ENCODE data around the gene S100A14.
"Not testable (repeated sequence)": the region's sequence is repeated elsewhere in the genome, so short reads cannot be mapped to it uniquely, and the experiment has no call there.

The S100A14 gene

GRCh38 chr1:153643816-153644215 is 27.7 kb upstream of the S100A14 start:
- H3K27me3 ChIP-seq (ENCODE audit: insufficient read depth, low read depth, severe bottlenecking), result no peaks in the 10 kb centered on the region
- TF ChIP-seq CTCF (IDR thresholded peaks at IDR 0.05; ENCODE audit: low read depth, low read length), result no peak
- H3K27ac ChIP-seq, result no peak overlapping the region
- H3K36me3 ChIP-seq, result peaks cover 89% of the 10 kb centered on the region
- DNase-seq, result no peak
- no peak overlapping the region for H3K4me3 ChIP-seq (ENCODE audit: low read depth, low read length)
- H3K9me3 ChIP-seq (ENCODE audit: severe bottlenecking), result peaks cover 2% of the 10 kb centered on the region

GRCh38 chr1:153643100-153643499 is 27.0 kb upstream of the S100A14 start:
- no peak for DNase-seq
- peaks cover 96% of the 10 kb centered on the region for H3K36me3 ChIP-seq

GRCh38 chr1:153642161-153642560 is 26.0 kb upstream of the S100A14 start:
- no peak for TF ChIP-seq CTCF (IDR thresholded peaks at IDR 0.05; ENCODE audit: low read depth, low read length)
- Histone ChIP-seq H3K9me3 (ENCODE audit: severe bottlenecking) (no peaks in the 10 kb centered on the region), H3K27me3 (ENCODE audit: insufficient read depth, low read depth, severe bottlenecking) (no peaks in the 10 kb centered on the region), H3K27ac (no peak overlapping the region), H3K36me3 (peaks cover 100% of the 10 kb centered on the region), H3K4me3 (ENCODE audit: low read depth, low read length) (no peak overlapping the region)
- DNase-seq, result no peak

More at GRCh38 chr1:153643100-153643499, 27.0 kb upstream of the S100A14 start:
- TF ChIP-seq CTCF (IDR thresholded peaks at IDR 0.05; ENCODE audit: low read depth, low read length), result no peak
- no peaks in the 10 kb centered on the region for H3K9me3 ChIP-seq (ENCODE audit: severe bottlenecking)
- no peak overlapping the region for H3K27ac ChIP-seq
- H3K27me3 ChIP-seq (ENCODE audit: insufficient read depth, low read depth, severe bottlenecking), result no peaks in the 10 kb centered on the region
- no peak overlapping the region for H3K4me3 ChIP-seq (ENCODE audit: low read depth, low read length)

GRCh38 chr1:153640861-153641260 is 24.7 kb upstream of the S100A14 start:
- Histone ChIP-seq H3K9me3 (ENCODE audit: severe bottlenecking) (no peaks in the 10 kb centered on the region), H3K4me3 (ENCODE audit: low read depth, low read length) (no peak overlapping the region), H3K27ac (no peak overlapping the region), H3K27me3 (ENCODE audit: insufficient read depth, low read depth, severe bottlenecking) (no peaks in the 10 kb centered on the region), H3K36me3 (peaks cover 100% of the 10 kb centered on the region)
- no peak for DNase-seq
- TF ChIP-seq CTCF (IDR thresholded peaks at IDR 0.05; ENCODE audit: low read depth, low read length), result no peak

GRCh38 chr1:153640213-153640612 is 24.1 kb upstream of the S100A14 start:
- H3K27ac ChIP-seq; DNase-seq; H3K27me3 ChIP-seq (ENCODE audit: insufficient read depth, low read depth, severe bottlenecking); H3K9me3 ChIP-seq (ENCODE audit: severe bottlenecking); H3K4me3 ChIP-seq (ENCODE audit: low read depth, low read length): not testable (repeated sequence)
- peaks cover 100% of the 10 kb centered on the region for H3K36me3 ChIP-seq

- Histone ChIP-seq H3K4me3 (ENCODE audit: low read depth, low read length) (no peak overlapping the region), H3K36me3 (peaks cover 96% of the 10 kb centered on the region), H3K27ac (peak overlapping the region; percentile 99), H3K9me3 (ENCODE audit: severe bottlenecking) (no peaks in the 10 kb centered on the region), H3K27me3 (ENCODE audit: insufficient read depth, low read depth, severe bottlenecking) (no peaks in the 10 kb centered on the region)
- no peak for DNase-seq
- no peak for TF ChIP-seq CTCF (IDR thresholded peaks at IDR 0.05; ENCODE audit: low read depth, low read length)
Observed at GRCh38 chr1:153639280-153639679, 23.2 kb upstream of the S100A14 start.

Data from WERI-Rb-1 (cell line).